Effector memory CD4-positive, alpha-beta T cell (primary cell): ENCODE results near the gene EIF4E1B.

Source experiments
- DNase-seq, 3 donors: peaks; one replicate each; pipeline ENCODE4 v3.0.0-alpha.2; 2020
- H3K27ac ChIP-seq: 2 replicates; pipeline ENCODE4 v1.7.0; 2013; ENCODE audit warnings: mild to moderate bottlenecking, low read length, moderate library complexity; ENCODE audit not compliant: insufficient read depth, poor library complexity, severe bottlenecking
- H3K27me3 ChIP-seq: replicated peaks from 2 replicates; pipeline ENCODE4 v1.7.0; 2013; ENCODE audit warnings: mild to moderate bottlenecking, low read length; ENCODE audit not compliant: insufficient read depth, control insufficient read depth, poor library complexity, severe bottlenecking
- H3K36me3 ChIP-seq: 2 replicates; pipeline ENCODE4 v1.7.0; 2013; ENCODE audit warnings: mild to moderate bottlenecking, low read length, moderate library complexity; ENCODE audit not compliant: control insufficient read depth, insufficient read depth
- H3K4me1 ChIP-seq: 2 replicates; pipeline ENCODE4 v1.7.0; 2013; ENCODE audit warnings: low read length, mild to moderate bottlenecking; ENCODE audit not compliant: control insufficient read depth, insufficient read depth, poor library complexity, severe bottlenecking
- H3K4me3 ChIP-seq: 2 replicates; pipeline ENCODE4 v1.7.0; 2013; ENCODE audit warnings: low read length, low read depth, mild to moderate bottlenecking; ENCODE audit not compliant: insufficient read depth, poor library complexity, severe bottlenecking
- H3K9me3 ChIP-seq: 2 replicates; pipeline ENCODE4 v1.7.0; 2013; ENCODE audit warnings: mild to moderate bottlenecking, low read length, moderate library complexity; ENCODE audit not compliant: control insufficient read depth

EIF4E1B gene

DNA sequence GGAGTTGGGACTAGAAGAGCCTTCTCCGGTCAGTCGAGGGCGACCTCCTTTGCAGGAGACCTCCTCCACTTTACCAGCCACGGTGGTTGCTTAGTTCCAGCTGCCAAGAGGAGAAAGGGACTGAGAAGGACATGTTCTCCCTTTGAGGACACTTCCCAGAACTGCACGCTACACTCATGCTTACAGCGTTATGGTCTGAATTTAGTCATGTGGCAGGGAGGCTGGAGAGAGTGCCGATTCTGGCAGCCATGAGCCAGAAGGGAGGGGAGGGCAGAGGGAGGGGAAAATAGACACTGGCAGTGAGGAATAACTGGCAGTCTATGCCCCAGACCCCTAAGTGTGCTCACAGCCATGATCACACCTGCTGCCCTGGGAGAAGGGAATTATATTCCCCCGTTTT lies 64.6 kb downstream of the EIF4E1B start:
- no peaks in the 10 kb centered on the region for H3K36me3 ChIP-seq
- no peaks in the 10 kb centered on the region for H3K4me1 ChIP-seq
- no peak overlapping the region for H3K27ac ChIP-seq
- H3K4me3 ChIP-seq: no peak overlapping the region
- no peaks in the 10 kb centered on the region for H3K9me3 ChIP-seq
- no peak for DNase-seq
- H3K27me3 ChIP-seq: peaks cover 12% of the 10 kb centered on the region
